ENCODE results near the gene KRTAP7-1.

- TF ChIP-seq, protein P1, sequence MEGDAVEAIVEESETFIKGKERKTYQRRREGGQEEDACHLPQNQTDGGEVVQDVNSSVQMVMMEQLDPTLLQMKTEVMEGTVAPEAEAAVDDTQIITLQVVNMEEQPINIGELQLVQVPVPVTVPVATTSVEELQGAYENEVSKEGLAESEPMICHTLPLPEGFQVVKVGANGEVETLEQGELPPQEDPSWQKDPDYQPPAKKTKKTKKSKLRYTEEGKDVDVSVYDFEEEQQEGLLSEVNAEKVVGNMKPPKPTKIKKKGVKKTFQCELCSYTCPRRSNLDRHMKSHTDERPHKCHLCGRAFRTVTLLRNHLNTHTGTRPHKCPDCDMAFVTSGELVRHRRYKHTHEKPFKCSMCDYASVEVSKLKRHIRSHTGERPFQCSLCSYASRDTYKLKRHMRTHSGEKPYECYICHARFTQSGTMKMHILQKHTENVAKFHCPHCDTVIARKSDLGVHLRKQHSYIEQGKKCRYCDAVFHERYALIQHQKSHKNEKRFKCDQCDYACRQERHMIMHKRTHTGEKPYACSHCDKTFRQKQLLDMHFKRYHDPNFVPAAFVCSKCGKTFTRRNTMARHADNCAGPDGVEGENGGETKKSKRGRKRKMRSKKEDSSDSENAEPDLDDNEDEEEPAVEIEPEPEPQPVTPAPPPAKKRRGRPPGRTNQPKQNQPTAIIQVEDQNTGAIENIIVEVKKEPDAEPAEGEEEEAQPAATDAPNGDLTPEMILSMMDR (IDR thresholded peaks at IDR 0.05; ENCODE audit: low read depth, low read length, poor library complexity, severe bottlenecking), result no peak
- no peak for TF ChIP-seq EZH2phosphoT487 (IDR thresholded peaks at IDR 0.05; ENCODE audit: borderline replicate concordance, low read length)
Observed at GRCh38 chr21:30800605-30801004, 29.0 kb downstream of the KRTAP7-1 start.

All from DOHH2 (cell line).